ENCODE measurements around the gene HSP90AA1. TPM values are rescaled to one million over a fixed set of nuclear protein-coding genes. Genes with fewer than 3 reads are reported as not detected.
A peak's percentile ranks its signal among the peaks of the same experiment; 100 is the strongest.

The HSP90AA1 gene
- total and polyA plus RNA-seq, 4 donors = 277 to 1,087 (median 722) TPM

DNA sequence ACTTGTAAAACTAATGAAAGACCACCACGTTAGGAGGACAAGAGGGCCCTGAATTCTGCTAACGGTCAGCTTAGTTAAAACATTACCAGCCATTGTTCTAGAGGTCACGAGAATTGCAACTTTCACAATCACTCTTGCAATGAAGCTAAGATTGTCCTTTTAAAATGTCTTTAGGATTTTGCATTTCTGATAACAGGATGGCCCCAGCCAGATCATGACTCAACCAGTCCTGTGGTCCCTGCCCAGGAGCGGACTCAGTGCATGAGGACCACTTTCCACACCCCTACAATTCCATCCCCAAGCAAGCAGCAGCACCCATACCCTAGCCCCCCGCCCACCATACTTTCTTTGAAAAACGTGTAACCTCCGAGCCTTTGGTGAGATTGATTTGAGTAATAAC is 28.7 kb downstream of the HSP90AA1 start:
- Histone ChIP-seq H3K27ac (ENCODE audit: low read depth, low read length) (no peak overlapping the region), H3K27me3 (ENCODE audit: control insufficient read depth, insufficient read depth, low read length) (no peaks in the 10 kb centered on the region), H3K36me3 (ENCODE audit: control insufficient read depth, insufficient read depth, low read length) (peaks cover 35% of the 10 kb centered on the region), H3K4me3 (ENCODE audit: low read depth, low read length) (no peak overlapping the region), H3K4me1 (ENCODE audit: control insufficient read depth, insufficient read depth, low read length) (peaks cover 7% of the 10 kb centered on the region), H3K9me3 (ENCODE audit: control insufficient read depth, insufficient read depth, low read length) (no peaks in the 10 kb centered on the region)
- no peak for DNase-seq (ENCODE audit: low read depth in 4 of 6, low spot score in 6 of 6)
- 80% methylated on average over 2 of the region's 7 CpGs for WGBS (ENCODE audit: insufficient coverage)

DNA sequence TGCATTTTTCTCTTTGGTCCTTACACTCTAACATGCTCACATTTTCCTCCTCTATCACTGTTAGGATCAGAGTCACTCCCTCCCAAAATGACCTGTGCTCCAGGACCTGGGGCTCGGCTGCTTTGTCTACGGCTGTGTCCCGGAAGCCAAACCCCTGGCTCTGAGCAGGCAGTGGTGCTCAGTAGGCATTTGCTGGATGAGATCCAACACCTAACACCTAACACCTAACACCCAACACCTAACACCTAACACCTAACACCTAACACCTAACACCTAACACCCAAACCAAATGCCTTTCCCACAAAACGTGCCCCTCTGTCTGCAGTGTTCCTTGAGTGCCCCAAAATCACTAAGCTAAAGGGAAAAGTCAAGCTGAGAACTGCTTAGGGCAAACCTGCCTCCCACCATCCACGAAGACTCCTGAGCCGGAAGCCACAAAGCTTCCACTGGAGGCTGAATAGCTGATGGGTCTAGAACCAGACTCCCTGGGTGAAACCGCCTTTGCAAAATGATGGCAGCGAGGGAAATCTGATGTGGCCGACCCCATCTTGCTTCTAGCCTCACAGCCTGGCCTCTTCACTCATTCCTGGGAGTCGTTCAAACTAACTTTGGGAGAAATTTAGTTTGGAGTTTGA is 29.2 kb downstream of the HSP90AA1 start:
- WGBS (ENCODE audit: insufficient coverage) = 81% methylated on average over 6 of the region's 10 CpGs
- Histone ChIP-seq H3K9me3 (ENCODE audit: control insufficient read depth, insufficient read depth, low read length) (no peaks in the 10 kb centered on the region), H3K4me1 (ENCODE audit: control insufficient read depth, insufficient read depth, low read length) (peaks cover 1% of the 10 kb centered on the region), H3K27ac (ENCODE audit: low read depth, low read length) (no peak overlapping the region), H3K27me3 (ENCODE audit: control insufficient read depth, insufficient read depth, low read length) (no peaks in the 10 kb centered on the region), H3K36me3 (ENCODE audit: control insufficient read depth, insufficient read depth, low read length) (peaks cover 40% of the 10 kb centered on the region), H3K4me3 (ENCODE audit: low read depth, low read length) (no peak overlapping the region)
- no peak for DNase-seq (ENCODE audit: low read depth in 4 of 6, low spot score in 6 of 6)

DNA sequence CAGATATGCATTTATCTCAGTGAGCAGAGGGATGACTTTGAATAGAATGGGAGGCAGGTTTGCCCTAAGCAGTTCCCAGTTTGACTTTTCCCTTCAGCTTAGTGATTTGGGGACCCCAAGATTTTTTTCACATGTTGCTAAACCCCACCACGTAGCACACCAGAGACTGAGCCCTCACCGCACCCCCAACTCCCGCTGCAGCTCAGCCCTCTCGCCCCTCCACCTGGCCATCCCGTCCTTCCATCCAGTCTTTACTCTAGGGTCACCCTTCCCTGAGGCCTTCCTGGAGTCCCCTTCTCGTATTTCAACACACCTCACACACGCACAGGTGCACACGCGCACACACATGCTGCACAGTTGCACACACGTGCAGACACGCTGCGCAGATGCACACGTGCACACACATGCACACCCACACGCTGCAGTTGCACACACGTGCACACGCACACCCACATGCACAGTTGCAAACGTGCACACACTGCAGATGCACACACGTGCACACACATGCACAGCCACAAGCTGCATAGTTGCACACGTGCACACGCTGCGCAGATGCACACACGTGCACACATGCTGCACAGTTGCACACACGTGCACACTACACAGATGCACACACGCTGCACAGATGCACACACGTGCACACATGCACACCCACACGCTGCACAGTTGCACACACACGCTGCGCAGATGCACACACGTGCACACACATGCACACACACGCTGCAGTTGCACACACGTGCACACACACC is 30.0 kb downstream of the HSP90AA1 start:
- no peaks in the 10 kb centered on the region for H3K9me3 ChIP-seq (ENCODE audit: control insufficient read depth, insufficient read depth, low read length)
- H3K27ac ChIP-seq (ENCODE audit: low read depth, low read length) = no peak overlapping the region
- DNase-seq (ENCODE audit: low read depth in 4 of 6, low spot score in 6 of 6) = no peak
- H3K36me3 ChIP-seq (ENCODE audit: control insufficient read depth, insufficient read depth, low read length) = peaks cover 48% of the 10 kb centered on the region
- no peaks in the 10 kb centered on the region for H3K4me1 ChIP-seq (ENCODE audit: control insufficient read depth, insufficient read depth, low read length)
- H3K4me3 ChIP-seq (ENCODE audit: low read depth, low read length) = no peak overlapping the region
- WGBS (ENCODE audit: insufficient coverage) = 91% methylated on average over 31 of the region's 31 CpGs
- no peaks in the 10 kb centered on the region for H3K27me3 ChIP-seq (ENCODE audit: control insufficient read depth, insufficient read depth, low read length)

DNA sequence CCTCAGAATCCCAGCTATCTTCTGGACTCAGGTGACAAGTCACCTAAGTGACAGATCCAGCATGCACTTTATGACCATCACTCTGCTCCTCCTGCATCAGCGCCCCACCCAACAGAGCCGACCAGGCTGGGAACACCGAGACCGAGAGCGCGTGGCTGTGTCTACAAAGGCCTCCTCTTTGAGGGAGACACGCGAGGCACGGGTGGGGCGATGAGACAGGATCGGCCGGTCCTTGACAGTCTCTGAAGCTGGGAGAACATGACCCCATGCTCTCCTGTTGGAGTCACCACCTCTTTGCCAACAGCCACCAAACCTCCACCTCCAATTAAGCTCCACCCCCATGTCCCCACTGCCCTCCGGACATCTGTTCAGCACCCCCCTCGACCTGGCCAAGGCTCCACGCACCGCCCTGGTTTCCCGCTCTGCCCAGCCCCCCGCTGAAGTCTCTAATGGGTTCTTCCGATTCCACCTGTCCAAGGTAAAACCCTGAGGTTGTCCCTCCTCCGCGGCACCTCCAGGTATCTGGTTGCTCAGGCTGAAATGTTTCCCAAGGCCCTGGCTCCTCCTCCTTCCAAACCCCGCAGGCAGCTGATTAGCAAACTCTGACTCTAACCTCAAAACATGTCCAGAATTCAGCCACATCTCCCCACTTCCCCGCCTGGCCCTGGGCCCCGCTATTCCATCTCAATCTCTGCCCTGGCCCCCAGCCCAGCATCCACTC is 31.5 kb downstream of the HSP90AA1 start:
- H3K4me3 ChIP-seq (ENCODE audit: low read depth, low read length) = no peak overlapping the region
- H3K36me3 ChIP-seq (ENCODE audit: control insufficient read depth, insufficient read depth, low read length) = peaks cover 63% of the 10 kb centered on the region
- H3K27ac ChIP-seq (ENCODE audit: low read depth, low read length) = no peak overlapping the region
- no peak for DNase-seq (ENCODE audit: low read depth in 4 of 6, low spot score in 6 of 6)
- no peaks in the 10 kb centered on the region for H3K27me3 ChIP-seq (ENCODE audit: control insufficient read depth, insufficient read depth, low read length)
- H3K9me3 ChIP-seq (ENCODE audit: control insufficient read depth, insufficient read depth, low read length) = no peaks in the 10 kb centered on the region
- WGBS (ENCODE audit: insufficient coverage) = 83% methylated on average over 23 of the region's 24 CpGs
- H3K4me1 ChIP-seq (ENCODE audit: control insufficient read depth, insufficient read depth, low read length) = no peaks in the 10 kb centered on the region

DNA sequence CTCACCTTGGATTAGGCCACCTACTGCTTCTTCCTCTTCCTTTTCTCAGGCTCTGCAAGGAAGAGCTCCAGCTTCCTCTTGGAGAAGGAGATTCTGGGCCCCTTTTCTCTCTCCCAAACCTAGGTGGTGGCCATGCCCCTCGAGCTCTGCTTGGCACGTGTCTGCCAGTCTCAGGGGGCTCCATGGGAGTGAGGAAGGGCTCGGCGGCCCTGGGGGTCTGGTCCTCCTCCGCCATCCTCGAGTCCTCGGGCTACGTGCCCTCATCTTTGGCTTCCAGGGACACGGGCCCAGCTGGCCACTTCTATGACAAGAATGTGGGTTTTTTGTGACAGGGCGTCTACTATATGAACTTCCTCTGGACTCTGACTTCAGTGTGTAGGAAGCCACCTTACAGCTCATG is 34.3 kb downstream of the HSP90AA1 start:
- WGBS (ENCODE audit: insufficient coverage) = 97% methylated on average over 8 of the region's 10 CpGs
- no peak overlapping the region for H3K4me3 ChIP-seq (ENCODE audit: low read depth, low read length)
- no peak for DNase-seq (ENCODE audit: low read depth in 4 of 6, low spot score in 6 of 6)
- no peaks in the 10 kb centered on the region for H3K9me3 ChIP-seq (ENCODE audit: control insufficient read depth, insufficient read depth, low read length)
- H3K4me1 ChIP-seq (ENCODE audit: control insufficient read depth, insufficient read depth, low read length) = no peaks in the 10 kb centered on the region
- peaks cover 89% of the 10 kb centered on the region for H3K36me3 ChIP-seq (ENCODE audit: control insufficient read depth, insufficient read depth, low read length)
- H3K27me3 ChIP-seq (ENCODE audit: control insufficient read depth, insufficient read depth, low read length) = no peaks in the 10 kb centered on the region
- H3K27ac ChIP-seq (ENCODE audit: low read depth, low read length) = no peak overlapping the region

DNA sequence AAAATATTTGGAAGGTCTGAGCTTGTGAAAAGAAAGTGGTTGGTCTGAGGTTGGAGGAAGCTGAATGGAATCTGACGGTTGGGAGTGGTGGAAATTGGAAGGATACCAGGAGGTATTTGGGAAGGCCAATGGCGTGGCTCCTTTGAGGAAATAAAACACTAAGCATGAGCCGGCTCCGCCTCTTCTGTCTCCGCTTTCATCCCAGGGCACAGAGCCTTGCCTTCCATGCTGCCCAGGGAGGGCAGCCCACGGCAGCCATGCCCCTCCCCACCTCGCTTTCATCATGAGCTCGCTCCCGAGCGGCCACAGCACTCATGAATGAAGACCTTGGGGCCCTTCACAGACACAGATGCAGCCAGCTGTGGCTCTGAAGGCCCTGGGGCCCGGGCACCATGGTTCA is 36.2 kb downstream of the HSP90AA1 start:
- WGBS (ENCODE audit: insufficient coverage) = 52% methylated on average over 9 of the region's 11 CpGs
- Histone ChIP-seq H3K27ac (ENCODE audit: low read depth, low read length) (no peak overlapping the region), H3K36me3 (ENCODE audit: control insufficient read depth, insufficient read depth, low read length) (peaks cover 96% of the 10 kb centered on the region)

DNA sequence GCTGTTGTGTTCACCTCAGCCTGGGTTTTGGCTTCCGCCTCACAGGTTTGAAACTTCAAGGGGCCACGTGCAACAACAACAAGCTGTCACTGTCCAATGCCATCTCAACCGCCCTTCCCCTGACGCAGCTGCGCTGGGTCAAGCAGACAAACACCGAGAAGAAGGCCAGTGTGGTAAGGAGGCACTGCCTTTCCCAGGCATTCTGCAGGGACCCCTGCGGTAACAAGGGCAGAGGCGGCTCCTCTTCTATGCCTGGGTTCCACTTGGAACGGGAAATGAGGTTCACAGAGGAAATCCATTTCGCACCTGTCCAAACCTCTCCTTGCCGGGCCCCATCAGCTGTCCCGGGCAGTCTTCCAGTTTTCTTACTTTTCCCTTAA is 36.8 kb downstream of the HSP90AA1 start:
- H3K27ac ChIP-seq (ENCODE audit: low read depth, low read length) = no peak overlapping the region
- no peaks in the 10 kb centered on the region for H3K9me3 ChIP-seq (ENCODE audit: control insufficient read depth, insufficient read depth, low read length)
- DNase-seq (ENCODE audit: low read depth in 4 of 6, low spot score in 6 of 6) = no peak
- peaks cover 5% of the 10 kb centered on the region for H3K4me1 ChIP-seq (ENCODE audit: control insufficient read depth, insufficient read depth, low read length)
- no peak overlapping the region for H3K4me3 ChIP-seq (ENCODE audit: low read depth, low read length)
- peaks cover 94% of the 10 kb centered on the region for H3K36me3 ChIP-seq (ENCODE audit: control insufficient read depth, insufficient read depth, low read length)
- H3K27me3 ChIP-seq (ENCODE audit: control insufficient read depth, insufficient read depth, low read length) = no peaks in the 10 kb centered on the region
- 89% methylated on average over 12 of the region's 12 CpGs for WGBS (ENCODE audit: insufficient coverage)

More for the DNA sequence above, 36.2 kb downstream of the HSP90AA1 start:
- H3K4me3 ChIP-seq (ENCODE audit: low read depth, low read length) = no peak overlapping the region
- H3K4me1 ChIP-seq (ENCODE audit: control insufficient read depth, insufficient read depth, low read length) = peaks cover 5% of the 10 kb centered on the region
- DNase-seq (ENCODE audit: low read depth in 4 of 6, low spot score in 6 of 6) = peak in 1 of 6 donors; percentile 34
- H3K9me3 ChIP-seq (ENCODE audit: control insufficient read depth, insufficient read depth, low read length) = no peaks in the 10 kb centered on the region
- no peaks in the 10 kb centered on the region for H3K27me3 ChIP-seq (ENCODE audit: control insufficient read depth, insufficient read depth, low read length)

DNA sequence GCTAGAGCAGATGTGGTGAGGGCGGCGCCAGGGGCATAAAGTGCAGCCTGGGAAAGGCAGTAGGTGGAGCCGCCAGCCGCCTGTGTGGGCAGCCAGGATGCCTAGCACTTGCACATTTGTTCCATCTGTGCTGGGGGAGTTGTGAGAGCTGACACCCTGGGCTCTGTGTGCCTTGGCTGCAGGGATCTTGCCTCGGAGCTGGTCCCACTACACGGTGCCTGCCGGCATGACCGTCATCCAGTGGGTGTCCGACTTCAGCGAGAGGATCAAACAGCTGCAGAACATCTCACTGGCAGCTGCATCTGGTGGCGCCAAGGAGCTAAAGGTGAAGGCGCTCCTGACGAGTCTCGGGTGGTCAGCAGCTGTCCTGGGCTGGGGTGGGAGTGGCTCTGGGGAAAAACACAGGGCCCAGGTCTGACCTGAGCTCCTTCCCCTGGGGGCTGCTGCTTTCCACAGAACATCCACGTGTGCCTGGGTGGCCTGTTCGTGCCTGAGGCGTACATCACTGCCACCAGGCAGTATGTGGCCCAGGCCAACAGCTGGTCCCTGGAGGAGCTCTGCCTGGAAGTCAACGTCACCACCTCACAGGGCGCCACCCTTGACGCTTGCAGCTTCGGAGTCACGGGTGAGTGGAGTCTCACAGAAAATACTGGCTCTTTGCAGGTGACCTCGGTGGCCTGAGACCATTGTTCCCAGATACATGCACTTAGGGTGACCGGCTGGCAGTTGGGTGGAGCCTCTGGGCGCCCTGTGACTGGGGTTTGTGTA is 37.4 kb downstream of the HSP90AA1 start:
- H3K27ac ChIP-seq (ENCODE audit: low read depth, low read length) = no peak overlapping the region
- H3K36me3 ChIP-seq (ENCODE audit: control insufficient read depth, insufficient read depth, low read length) = peaks cover 96% of the 10 kb centered on the region
- H3K9me3 ChIP-seq (ENCODE audit: control insufficient read depth, insufficient read depth, low read length) = no peaks in the 10 kb centered on the region
- WGBS (ENCODE audit: insufficient coverage) = 90% methylated on average over 25 of the region's 25 CpGs
- no peak overlapping the region for H3K4me3 ChIP-seq (ENCODE audit: low read depth, low read length)
- no peaks in the 10 kb centered on the region for H3K27me3 ChIP-seq (ENCODE audit: control insufficient read depth, insufficient read depth, low read length)
- DNase-seq (ENCODE audit: low read depth in 4 of 6, low spot score in 6 of 6) = no peak
- peaks cover 5% of the 10 kb centered on the region for H3K4me1 ChIP-seq (ENCODE audit: control insufficient read depth, insufficient read depth, low read length)

DNA sequence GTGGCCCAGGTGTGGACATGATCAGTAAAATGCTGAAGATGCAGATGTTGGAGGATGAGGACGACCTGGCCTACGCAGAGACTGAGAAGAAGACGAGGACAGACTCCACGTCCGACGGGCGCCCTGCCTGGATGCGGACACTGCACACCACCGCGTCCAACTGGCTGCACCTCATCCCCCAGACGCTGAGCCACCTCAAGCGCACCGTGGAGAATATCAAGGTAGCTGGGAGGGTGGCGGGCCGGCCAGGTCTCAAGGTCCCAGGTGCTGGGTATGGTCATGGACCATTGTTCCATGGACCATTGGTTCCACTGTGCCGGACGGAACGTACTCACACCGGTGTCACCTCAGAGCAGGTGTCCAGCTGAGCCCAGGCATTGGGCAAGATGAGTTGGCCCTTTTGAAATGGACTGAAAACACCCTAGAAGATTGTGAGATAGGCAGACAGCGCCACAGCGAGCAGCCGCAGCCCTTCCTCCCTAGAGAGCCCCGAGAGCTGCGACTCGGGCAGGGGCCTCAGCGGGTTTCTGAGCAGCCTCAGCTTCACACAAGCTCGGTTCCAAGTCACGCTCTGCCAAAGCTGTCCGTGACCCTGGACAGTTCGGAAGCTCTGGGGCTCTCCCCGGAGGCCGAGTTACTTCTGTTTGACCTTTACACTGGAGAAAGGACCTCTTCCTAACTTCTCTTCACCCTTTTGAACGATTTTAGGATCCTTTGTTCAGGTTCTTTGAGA is 38.9 kb downstream of the HSP90AA1 start:
- 95% methylated on average over 30 of the region's 33 CpGs for WGBS (ENCODE audit: insufficient coverage)
- H3K4me3 ChIP-seq (ENCODE audit: low read depth, low read length) = no peak overlapping the region
- no peaks in the 10 kb centered on the region for H3K27me3 ChIP-seq (ENCODE audit: control insufficient read depth, insufficient read depth, low read length)
- no peak overlapping the region for H3K27ac ChIP-seq (ENCODE audit: low read depth, low read length)
- no peaks in the 10 kb centered on the region for H3K9me3 ChIP-seq (ENCODE audit: control insufficient read depth, insufficient read depth, low read length)
- DNase-seq (ENCODE audit: low read depth in 4 of 6, low spot score in 6 of 6) = no peak
- H3K4me1 ChIP-seq (ENCODE audit: control insufficient read depth, insufficient read depth, low read length) = peaks cover 5% of the 10 kb centered on the region
- H3K36me3 ChIP-seq (ENCODE audit: control insufficient read depth, insufficient read depth, low read length) = peaks cover 96% of the 10 kb centered on the region

All from spinal cord (tissue), 10 donors.